NB4 (cell line): ENCODE data around the gene FN1.

ENCODE experiments used
- MYC ChIP-seq: IDR thresholded peaks from 2 replicates; pipeline ENCODE4 v1.6.1; 2011; ENCODE audit warnings: low read depth, low read length
- POLR2A ChIP-seq: IDR thresholded peaks from 2 replicates; pipeline ENCODE4 v1.6.1; 2011; ENCODE audit warnings: mild to moderate bottlenecking; ENCODE audit not compliant: insufficient read length; ENCODE audit errors: extremely low read depth
- TF ChIP-seq, protein P1 (sequence below): IDR thresholded peaks from one replicate; pipeline ENCODE4 v1.5.1; 2012; ENCODE audit warnings: low read depth, low read length
- TF ChIP-seq, protein P2 (sequence below): IDR thresholded peaks from 2 replicates; pipeline ENCODE4 v1.6.1; 2011; ENCODE audit warnings: low read depth, low read length

DNA sequence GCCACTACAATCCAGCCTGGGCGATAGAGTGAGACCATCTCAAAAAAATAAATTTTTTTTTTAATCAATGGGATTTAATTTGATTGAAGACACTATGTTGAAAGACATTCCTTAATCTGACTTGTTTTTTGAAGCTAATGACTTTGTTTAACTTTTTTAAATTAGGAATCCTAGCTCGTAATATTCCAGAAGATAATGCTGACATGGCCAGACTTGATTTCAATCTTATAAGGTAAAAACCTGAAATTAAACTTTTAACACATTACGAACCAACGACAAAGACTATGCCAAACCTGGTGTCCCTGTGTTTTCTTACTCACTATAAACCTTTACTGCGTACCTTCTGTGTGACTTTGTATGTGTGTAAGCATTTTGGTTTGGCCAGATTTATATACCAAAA lies 116.4 kb downstream of the FN1 start:
- TF ChIP-seq, protein P1, sequence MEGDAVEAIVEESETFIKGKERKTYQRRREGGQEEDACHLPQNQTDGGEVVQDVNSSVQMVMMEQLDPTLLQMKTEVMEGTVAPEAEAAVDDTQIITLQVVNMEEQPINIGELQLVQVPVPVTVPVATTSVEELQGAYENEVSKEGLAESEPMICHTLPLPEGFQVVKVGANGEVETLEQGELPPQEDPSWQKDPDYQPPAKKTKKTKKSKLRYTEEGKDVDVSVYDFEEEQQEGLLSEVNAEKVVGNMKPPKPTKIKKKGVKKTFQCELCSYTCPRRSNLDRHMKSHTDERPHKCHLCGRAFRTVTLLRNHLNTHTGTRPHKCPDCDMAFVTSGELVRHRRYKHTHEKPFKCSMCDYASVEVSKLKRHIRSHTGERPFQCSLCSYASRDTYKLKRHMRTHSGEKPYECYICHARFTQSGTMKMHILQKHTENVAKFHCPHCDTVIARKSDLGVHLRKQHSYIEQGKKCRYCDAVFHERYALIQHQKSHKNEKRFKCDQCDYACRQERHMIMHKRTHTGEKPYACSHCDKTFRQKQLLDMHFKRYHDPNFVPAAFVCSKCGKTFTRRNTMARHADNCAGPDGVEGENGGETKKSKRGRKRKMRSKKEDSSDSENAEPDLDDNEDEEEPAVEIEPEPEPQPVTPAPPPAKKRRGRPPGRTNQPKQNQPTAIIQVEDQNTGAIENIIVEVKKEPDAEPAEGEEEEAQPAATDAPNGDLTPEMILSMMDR: no peak
- TF ChIP-seq, protein P2, sequence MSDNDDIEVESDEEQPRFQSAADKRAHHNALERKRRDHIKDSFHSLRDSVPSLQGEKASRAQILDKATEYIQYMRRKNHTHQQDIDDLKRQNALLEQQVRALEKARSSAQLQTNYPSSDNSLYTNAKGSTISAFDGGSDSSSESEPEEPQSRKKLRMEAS: no peak
- TF ChIP-seq POLR2A (no peak), MYC (no peak)
